GM21723 (cell line): ENCODE results near the gene ENOX1.

ENCODE experiments used
- ATAC-seq: cut with Tn5 transposase; IDR thresholded peaks from one replicate; pipeline ENCODE4 v1.9.1; 2021; ENCODE audit warnings: mild to moderate bottlenecking, moderate library complexity; ENCODE audit not compliant: unreplicated experiment

ENOX1 gene

GRCh38 chr13:43785650-43786471, 911 bp downstream of the ENOX1 start:
- ATAC-seq, result no peak

GRCh38 chr13:43785261-43785649, 1.5 kb downstream of the ENOX1 start:
- no peak for ATAC-seq

- ATAC-seq, result no peak
Measured at GRCh38 chr13:43784496-43784895, 2.3 kb downstream of the ENOX1 start.

DNA sequence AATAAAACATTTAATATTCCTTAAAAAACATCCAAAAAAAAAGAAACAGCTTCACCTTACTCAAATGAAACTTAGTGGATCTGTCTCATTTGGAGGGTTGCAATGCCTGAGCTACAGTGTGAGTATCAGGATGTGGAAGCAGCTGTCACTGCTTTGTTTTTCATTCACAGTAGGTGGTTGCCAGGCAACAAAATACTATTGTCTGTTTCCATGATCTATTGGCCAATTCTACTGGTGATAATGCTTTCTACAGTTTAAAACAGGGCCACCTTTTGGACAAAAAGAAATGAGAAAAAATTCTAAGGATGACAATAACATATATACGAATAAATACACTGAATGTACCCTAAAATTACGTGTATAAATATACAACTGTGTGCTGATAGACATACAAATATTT, 3.0 kb downstream of the ENOX1 start:
- ATAC-seq, result no peak

DNA sequence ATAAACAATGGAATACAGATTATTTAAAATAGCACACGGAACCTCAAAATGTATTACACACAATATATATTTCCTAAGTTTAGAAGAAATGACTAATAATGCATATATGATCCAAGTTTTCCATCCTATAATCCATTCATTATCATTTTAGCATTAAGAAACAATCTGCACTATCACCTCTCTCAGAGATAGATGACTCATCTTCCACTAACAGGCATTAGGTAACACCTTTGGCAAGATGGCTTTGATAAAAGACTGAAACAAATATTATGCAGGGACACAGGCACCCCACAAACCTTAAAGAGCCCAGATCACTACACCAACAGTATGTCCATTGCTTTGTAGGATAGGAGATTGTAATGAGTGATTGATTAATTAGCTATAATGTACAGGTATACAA, 4.1 kb downstream of the ENOX1 start:
- ATAC-seq, result no peak

GRCh38 chr13:43780666-43781065, 6.1 kb downstream of the ENOX1 start:
- no peak for ATAC-seq

GRCh38 chr13:43776501-43777079, 10.2 kb downstream of the ENOX1 start:
- no peak for ATAC-seq

DNA sequence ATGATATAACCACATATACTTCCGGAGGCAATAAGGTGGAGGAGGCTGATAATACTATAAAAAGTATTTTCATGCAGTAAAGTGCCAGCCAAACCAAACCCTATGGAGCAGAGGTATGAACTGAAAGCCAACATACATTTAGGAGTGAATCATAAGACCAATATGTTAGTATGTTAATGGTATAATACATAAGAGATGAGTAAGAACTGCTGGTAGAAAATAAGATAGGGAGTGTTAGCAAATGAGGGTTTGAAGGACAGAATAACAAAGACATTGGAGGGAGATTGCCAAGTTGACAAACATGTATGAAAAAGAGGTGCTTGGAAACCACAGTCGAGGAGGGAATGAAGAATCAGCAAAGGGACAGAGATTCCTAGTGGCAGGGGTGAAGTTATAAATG, 10.8 kb downstream of the ENOX1 start:
- no peak for ATAC-seq

GRCh38 chr13:43773602-43774001, 13.2 kb downstream of the ENOX1 start:
- ATAC-seq, result no peak

DNA sequence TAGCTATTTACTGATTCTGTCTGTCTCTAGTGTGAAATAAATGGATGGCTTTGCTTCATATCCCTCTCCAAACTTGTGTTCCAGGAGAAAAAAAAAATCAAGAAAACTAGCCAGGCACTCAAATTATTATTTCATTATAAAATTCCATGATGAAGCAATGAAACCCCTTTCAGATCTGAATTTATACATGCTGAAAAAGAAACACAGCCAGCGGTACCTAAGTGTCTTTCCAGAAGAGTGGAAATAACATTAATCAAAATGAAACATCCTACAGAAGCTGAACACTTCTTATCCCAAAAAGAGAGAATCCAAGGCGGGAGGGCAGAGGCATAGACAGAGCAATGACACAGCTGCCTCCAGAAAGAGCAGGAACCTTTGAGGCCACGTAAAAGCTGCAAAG, 15.9 kb downstream of the ENOX1 start:
- ATAC-seq, result no peak

DNA sequence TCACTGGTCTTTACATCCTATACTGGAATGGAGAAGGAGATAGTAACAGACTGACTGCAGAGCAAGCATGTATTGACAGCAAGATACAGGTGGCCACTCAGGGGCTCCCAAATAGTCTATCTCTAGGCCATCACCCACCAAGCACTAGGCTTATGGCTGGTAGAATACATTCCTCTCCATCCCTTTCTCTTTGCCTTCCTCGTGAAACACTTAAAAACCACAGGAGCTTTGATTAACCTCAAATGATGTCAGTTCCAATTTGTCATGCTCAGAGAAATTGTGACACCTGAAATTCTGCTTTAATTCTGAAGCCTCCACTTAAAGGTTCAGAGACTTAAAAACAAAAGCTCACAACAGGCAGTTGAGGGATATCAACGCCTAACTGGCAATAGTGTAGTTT, 17.2 kb downstream of the ENOX1 start:
- ATAC-seq, result no peak

DNA sequence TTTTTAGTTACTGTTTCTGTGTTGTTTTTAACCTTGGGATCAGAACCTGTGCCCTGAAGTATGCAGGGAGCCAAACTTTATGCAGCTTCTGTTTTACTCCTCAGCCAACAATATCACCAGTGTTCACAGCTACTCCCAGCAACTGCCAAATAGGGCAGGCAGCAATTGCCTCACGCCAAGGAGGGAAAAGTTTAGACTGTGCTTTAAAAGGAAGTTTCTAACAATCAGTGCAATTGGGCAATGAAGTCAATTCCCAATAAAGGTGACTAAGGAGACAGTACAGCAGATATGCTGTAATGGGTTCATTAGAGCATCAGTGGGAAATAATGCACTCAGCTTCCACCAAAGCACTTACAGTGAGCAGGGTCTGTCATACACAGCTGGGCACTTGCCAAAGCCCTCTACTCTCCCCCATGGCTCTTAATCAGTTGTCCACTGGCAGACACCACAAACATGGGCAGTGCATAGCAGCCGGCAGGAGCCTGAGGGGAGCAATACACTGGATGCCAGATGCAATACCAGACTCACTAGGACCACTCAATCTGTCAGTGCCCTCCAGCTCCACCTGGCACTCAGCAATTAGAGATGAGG, 19.3 kb downstream of the ENOX1 start:
- ATAC-seq, result no peak

DNA sequence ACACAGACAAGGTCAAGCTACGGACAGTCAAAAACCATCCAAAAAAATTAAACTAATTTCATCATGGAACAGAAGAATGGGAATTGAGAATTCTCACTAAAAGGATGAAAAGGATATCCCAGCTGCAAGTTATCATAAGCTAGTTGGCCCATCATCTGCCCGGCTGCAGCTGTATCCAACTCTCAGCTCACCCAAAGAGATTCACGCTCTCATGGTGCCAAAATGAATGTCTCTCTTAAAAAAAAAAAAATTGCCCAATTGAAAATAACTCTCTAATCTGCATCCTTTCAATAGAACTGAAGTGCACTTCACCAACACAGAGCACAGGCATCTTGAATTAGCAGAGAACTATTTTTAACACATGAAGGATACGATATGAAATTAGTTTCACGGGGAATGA, 20.0 kb downstream of the ENOX1 start:
- no peak for ATAC-seq

- no peak for ATAC-seq
Measured at GRCh38 chr13:43764349-43764748, 22.4 kb downstream of the ENOX1 start.

DNA sequence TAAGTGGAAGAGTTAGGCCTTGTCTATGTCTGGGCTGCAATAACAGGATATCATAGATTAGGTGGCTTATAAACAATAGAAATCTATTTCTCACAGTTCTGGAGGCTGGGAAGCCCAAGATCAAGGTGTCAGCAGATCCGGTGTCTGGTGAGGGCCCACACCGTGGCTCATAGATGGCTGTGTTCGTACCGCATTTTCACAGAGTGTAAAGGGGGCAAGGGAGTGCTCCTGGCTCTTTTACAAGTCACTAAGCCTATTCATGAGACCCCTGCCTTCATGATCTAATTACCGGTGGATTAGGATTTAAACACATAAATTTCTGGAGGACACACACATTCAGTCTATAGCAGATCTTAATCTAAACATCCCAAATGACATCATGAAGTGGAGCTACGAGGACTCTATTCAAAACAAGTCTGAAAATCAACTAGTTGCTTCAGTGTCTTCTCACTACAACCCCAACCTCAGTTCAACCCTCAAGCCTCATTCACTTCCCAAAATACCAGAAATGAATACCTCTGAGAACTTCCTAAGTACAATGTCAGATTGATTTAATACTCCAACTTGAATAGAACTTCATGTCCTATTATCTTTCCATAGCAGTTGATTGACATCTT, 23.5 kb downstream of the ENOX1 start:
- ATAC-seq, result no peak

DNA sequence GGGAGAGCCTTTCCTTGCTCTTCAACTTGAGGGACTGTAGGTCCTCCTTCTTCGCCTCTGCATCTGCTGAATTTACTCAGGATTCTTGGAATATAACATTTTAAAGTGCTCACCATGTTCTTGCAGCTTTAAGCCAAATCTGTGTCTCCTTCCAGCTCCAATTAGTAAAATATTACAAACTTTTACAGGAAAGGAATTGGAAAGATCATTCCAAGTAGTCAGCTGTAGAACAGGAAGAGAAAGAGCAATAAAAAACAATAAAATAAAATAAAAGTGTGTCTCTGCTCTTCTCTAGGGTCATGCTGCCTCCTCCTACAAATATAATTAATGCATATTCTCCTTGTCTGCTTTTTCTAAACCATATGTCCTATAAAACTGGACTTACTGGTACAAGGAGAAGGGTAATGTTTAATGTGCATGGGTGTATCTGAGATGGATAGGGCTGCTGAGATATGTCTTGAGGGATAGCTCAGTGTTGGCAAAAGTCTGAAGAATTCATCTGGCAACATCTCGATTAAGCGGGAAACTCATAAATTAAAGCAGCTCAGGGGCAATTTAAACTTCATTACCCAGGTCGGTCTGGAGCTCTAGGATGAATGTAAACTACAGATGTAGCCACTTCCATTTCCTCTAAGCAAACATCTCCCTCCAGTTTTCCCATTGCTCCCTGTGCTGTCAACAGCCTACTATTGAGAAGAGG, 25.0 kb downstream of the ENOX1 start:
- no peak for ATAC-seq

- ATAC-seq, result no peak
Measured at GRCh38 chr13:43760257-43760656, 26.5 kb downstream of the ENOX1 start.

GRCh38 chr13:43758834-43759233, 27.9 kb downstream of the ENOX1 start:
- ATAC-seq, result no peak

GRCh38 chr13:43757266-43757665, 29.5 kb downstream of the ENOX1 start:
- no peak for ATAC-seq

GRCh38 chr13:43755844-43756243, 30.9 kb downstream of the ENOX1 start:
- no peak for ATAC-seq

DNA sequence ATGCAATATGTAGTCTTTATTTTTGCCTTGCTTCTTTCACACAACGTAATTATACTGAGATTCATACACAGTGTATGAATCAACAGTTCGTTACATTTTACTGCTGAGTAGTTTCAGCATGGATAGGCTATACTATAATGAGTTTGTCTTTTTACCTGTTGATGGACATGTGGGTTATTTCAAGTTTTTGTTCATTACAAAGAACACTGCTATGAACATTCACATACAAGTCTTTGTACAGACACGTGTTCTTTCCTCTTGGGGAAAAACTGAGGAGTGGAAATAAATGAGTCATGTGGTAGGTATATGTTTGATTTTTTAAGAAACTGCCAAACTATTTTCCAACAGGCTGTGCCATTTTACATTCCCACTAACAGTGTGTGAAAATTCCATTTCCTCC, 35.1 kb downstream of the ENOX1 start:
- no peak for ATAC-seq
